Suppressor macrophage treated with lipopolysaccharide for 1 hour (primary cell): Measurements from ENCODE around the gene GDF10.

Experiments
- DNase-seq, 3 donors: peaks; one replicate each; pipeline ENCODE4 v3.0.0-alpha.2; 2020 to 2022

GDF10 gene

GRCh38 chr10:47299611-47300428, at the start of gene GDF10:
Gene GDF10 (plus strand): TSS chr10:47300197. CDS start chr10:47300652, 455 bp downstream.
- DNase-seq, result peak in 1 of 3 donors; percentile 9

DNA sequence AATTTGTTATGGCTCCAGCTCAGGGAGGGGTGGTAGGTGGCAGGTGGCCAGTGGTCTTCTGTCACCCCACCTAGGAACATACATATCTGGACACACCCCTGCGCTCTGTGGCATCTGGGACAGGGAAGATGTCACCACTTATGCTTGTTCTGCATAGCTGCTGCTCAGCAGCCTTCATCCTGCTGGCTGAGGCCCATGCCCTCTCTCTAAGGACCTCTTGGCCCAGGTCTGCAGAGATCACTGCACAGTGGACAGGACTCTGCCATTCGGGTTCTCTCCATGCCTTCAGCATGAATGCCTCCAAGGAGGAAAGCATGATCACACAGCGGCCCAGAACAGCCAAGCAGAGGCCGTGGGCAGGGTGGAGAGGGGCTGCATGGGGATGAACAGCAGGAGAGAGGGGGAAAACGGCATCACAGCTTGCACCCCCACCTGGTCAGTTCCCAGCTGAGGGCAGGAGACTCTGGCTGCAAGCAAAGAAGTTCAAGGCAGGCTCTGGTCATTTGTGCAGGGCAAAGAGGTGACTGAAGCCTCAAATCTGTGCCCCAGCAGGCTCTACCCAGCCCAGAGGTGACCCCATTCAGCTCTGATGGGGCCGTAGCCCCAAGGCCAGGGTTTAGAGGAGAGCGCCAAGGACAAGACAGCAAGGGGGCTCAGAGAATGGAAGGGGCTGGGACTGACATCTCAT, 47.8 kb upstream of the GDF10 start:
- no peak for DNase-seq

- DNase-seq, result no peak
Observed at GRCh38 chr10:47253030-47253637, 46.9 kb upstream of the GDF10 start.

GRCh38 chr10:47253651-47254375, 46.2 kb upstream of the GDF10 start:
- DNase-seq, result no peak

- no peak for DNase-seq
Observed at GRCh38 chr10:47254611-47255010, 45.4 kb upstream of the GDF10 start.

GRCh38 chr10:47255033-47255813, 44.8 kb upstream of the GDF10 start:
- DNase-seq, result peak; percentile 85 to 87 (median 86)

- DNase-seq, result no peak
Observed at GRCh38 chr10:47255866-47256265, 44.1 kb upstream of the GDF10 start.

GRCh38 chr10:47256751-47257336, 43.2 kb upstream of the GDF10 start:
- peak in 1 of 3 donors; percentile 19 for DNase-seq

DNA sequence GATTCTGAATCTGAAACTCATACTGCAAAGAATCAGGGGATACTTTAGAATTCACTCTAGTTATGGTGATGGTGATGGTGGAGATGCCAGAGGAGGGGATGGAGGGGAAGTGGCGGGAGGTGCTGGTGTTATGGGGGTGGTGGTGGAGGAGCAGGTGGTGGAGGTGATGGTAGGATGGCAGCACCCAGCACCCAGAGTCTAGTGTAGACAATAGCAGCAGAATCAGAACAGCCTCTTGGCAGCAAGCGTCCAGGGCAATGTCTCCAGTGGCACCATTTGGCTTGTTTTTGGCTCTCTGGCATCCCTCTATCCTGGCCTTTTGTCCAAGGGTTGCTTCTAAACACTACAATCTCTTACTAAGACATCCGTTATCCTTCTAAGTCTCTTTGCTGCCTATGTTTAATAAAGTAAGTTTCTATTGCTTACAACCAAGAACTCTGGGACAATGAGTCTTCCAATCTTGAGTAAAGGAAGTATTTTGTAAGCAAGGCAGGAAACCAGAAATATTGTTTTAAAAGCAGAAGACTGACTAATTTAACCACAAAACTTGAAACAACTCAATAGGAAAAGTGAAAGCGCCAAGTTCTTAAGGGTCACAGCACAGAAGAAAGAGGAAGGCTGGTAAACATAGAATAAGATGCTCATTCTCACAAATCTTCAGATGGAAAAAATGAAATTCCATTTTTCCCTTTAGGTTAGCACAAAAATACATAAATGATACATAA, 42.4 kb upstream of the GDF10 start:
- DNase-seq, result peak; percentile 71 to 95 (median 94)

DNA sequence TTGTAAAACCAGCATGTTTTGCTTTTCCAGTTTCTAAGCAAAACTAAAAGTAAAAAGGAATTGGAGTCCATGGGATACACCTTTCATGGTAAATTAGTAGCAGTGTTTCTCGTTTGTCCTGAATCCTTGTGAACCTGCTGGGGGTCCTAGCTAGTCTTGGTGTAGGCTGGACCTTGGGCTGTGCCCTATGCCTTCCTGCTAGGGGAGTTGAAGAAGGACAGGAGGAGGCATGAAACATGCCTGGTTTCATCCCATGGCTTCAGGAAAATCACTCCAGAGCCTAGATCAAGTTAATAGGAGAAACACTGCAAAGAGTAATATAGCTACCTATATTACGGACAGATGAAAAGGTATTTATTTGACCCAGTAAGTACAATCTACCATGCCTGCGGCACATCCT, 41.1 kb upstream of the GDF10 start:
- DNase-seq, result no peak

- no peak for DNase-seq
Observed at GRCh38 chr10:47259466-47259865, 40.5 kb upstream of the GDF10 start.

DNA sequence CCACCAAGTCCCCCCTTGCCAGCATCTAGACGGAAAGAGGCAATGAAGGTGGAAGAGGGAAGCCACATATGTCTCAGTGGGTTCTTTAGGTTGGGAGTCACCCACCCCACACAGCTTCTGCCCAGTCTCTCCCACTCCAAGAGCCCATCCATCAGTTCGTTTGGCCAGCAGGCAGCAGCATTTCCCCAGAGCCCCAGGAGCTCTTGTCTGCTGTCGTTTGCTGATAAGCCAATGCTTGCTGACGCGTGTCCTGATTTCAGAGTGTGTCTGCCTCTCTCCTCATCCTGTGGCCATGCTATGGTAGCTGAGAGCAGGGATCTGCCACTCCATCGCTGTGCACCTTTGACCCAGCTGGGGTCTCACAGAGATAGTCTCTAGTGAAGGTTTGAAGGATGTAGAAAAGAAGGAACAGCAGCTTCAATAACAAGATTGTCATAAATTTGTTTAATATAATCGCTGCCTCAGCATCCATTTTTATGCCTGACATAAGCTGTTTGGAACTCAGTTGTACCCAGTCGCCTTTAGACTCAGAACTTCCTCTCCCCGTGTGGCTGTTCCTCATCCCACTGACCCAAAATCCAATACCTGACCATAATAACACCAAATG, 39.4 kb upstream of the GDF10 start:
- DNase-seq, result no peak

DNA sequence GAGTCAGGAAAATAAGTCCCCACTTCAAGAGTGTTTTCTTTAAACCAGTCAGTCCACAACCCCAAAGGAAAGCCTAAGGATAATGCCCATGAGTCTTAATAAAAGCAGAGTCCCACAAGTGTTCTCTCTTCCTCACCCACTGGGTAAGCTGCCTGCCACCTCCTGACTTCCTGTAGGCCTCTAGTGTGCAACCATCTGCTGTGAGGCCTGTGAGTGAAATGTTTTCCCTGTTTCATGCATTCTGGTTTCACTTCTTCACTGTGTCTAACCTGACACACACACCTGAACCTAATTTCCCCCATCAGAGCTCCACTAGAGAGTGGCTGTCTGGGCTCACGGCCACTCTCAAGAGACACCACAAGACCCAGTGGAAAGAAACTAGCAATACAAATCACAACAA, 38.9 kb upstream of the GDF10 start:
- DNase-seq, result peak in 2 of 3 donors; percentile 28 to 31

GRCh38 chr10:47261556-47261955, 38.4 kb upstream of the GDF10 start:
- DNase-seq, result no peak

DNA sequence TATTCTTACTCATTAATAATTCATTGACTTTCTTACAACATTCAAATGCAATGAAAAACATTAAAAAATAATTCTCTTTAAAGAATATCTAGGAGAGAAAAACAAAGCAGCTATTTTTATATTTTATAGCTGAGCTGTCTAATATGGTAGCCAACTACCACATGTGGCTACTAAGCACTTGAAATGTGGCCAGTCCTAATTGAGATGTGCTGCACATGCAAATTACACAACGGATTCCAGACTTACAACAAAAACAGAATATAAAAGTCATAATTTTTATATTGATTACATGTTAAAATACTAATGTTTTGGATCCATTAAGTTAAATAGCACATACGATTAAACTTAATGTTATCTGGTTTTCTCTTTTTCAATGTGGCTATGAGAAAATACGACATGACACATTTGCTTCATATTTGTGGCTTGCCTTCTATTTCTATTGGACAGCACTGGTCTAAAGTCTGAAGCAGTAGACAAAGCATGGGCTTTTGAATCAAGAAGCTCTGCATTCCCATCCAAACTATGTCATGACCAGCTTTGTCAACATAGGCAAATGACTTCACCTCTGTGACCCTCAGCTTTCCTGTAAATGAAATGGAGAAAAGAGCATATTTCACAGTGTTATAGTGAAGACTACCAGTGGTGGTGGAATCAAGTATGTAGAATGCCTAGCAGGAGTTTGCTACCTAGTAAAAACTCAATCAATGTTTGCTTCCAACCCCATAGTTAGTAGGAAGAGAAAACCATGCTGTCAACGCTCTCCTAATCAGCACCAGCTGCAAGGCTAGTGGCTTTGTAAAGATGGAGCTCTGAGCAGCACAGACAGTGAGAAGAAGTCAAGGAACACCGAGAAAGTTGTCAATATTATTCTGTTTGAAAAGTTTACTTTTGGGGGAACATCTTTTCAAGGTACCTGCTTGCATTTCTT, 37.1 kb upstream of the GDF10 start:
- no peak for DNase-seq

GRCh38 chr10:47264797-47265281, 35.2 kb upstream of the GDF10 start:
- DNase-seq, result peak in 2 of 3 donors; percentile 42 to 52

GRCh38 chr10:47266602-47267001, 33.4 kb upstream of the GDF10 start:
- DNase-seq, result no peak

DNA sequence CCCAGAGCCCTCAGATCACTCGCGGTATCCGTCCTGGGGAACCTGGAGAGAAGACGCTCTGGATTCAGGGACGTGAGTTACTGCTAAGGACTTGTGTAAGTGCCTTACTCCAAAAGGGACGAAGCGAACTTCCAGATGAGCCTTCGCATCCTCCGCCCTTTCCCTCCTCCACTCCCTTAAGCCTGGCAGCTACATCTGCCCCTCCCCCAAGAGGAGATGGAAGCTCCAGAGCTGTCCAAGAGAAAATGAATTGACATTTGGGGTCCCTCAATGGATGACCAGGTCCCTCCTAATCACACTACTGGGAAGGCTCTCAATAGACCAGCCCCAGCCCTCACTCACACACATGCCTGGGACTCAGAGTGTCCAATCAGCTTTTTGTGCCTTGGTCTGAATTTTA, 31.3 kb upstream of the GDF10 start:
- no peak for DNase-seq

- no peak for DNase-seq
Observed at GRCh38 chr10:47269294-47269693, 30.7 kb upstream of the GDF10 start.
